Endothelial cell (in vitro differentiated cells): ENCODE data around the gene MAS1. TPM values are rescaled to one million over a fixed set of nuclear protein-coding genes. Genes with fewer than 3 reads are reported as not detected.

ENCODE experiments used
- DNase-seq: peaks from one replicate; pipeline ENCODE4 v3.0.0; 2021; ENCODE audit warnings: low spot score
- H3K27ac Mint-ChIP-seq: one replicate; pipeline ENCODE4 v1.8.0; 2021; ENCODE audit warnings: mixed read lengths, inconsistent platforms; ENCODE audit not compliant: unreplicated experiment
- H3K27me3 Mint-ChIP-seq: one replicate; pipeline ENCODE4 v1.8.0; 2021; ENCODE audit warnings: mild to moderate bottlenecking, moderate library complexity, mixed read lengths, inconsistent platforms; ENCODE audit not compliant: unreplicated experiment
- H3K36me3 Mint-ChIP-seq: one replicate; pipeline ENCODE4 v1.8.0; 2021; ENCODE audit warnings: mild to moderate bottlenecking, low read depth, mixed read lengths, inconsistent platforms; ENCODE audit not compliant: unreplicated experiment
- H3K4me1 Mint-ChIP-seq: one replicate; pipeline ENCODE4 v1.8.0; 2021; ENCODE audit warnings: mild to moderate bottlenecking, mixed read lengths, inconsistent platforms; ENCODE audit not compliant: unreplicated experiment
- H3K4me3 Mint-ChIP-seq: one replicate; pipeline ENCODE4 v1.8.0; 2021; ENCODE audit warnings: mild to moderate bottlenecking, mixed read lengths, inconsistent platforms; ENCODE audit not compliant: unreplicated experiment
- H3K9me3 Mint-ChIP-seq: one replicate; pipeline ENCODE4 v1.8.0; 2021; ENCODE audit warnings: mixed read lengths, inconsistent platforms; ENCODE audit not compliant: unreplicated experiment
- CTCF ChIP-seq: fragments of 200-600 bp; sonication (generic); IDR thresholded peaks from one replicate; pipeline ENCODE4 v1.5.0; 2021; ENCODE audit warnings: antibody characterized with exemption; ENCODE audit not compliant: unreplicated experiment
- total RNA-seq: library from RNA; stranded (reverse); fragmentation: NEBNext Ultra II Directional; extraction: Animal tissue kit (Norgen Biotek cat#: 25700); gene quantifications from one replicate; pipeline ENCODE4 v1.2.1, GENCODE V29; 2021; ENCODE audit not compliant: unreplicated experiment

MAS1 gene
- total RNA-seq, 1 donor from 2014 or later, result not detected

- TF ChIP-seq CTCF, result no peak
- no peaks in the 10 kb centered on the region for H3K4me1 Mint-ChIP-seq
- no peak overlapping the region for H3K27ac Mint-ChIP-seq
- DNase-seq, result no peak
- H3K27me3 Mint-ChIP-seq, result peaks cover 1% of the 10 kb centered on the region
- no peak overlapping the region for H3K4me3 Mint-ChIP-seq
- H3K9me3 Mint-ChIP-seq, result no peaks in the 10 kb centered on the region
- H3K36me3 Mint-ChIP-seq, result no peaks in the 10 kb centered on the region
These were observed 10.9 kb upstream of the MAS1 start for GRCh38 chr6:159879856-159880255.

GRCh38 chr6:159880412-159880975 is 10.3 kb upstream of the MAS1 start:
- H3K27me3 Mint-ChIP-seq, result peaks cover 1% of the 10 kb centered on the region
- H3K36me3 Mint-ChIP-seq, result no peaks in the 10 kb centered on the region
- no peaks in the 10 kb centered on the region for H3K4me1 Mint-ChIP-seq
- no peaks in the 10 kb centered on the region for H3K9me3 Mint-ChIP-seq
- no peak overlapping the region for H3K27ac Mint-ChIP-seq
- no peak overlapping the region for H3K4me3 Mint-ChIP-seq
- TF ChIP-seq CTCF, result no peak
- no peak for DNase-seq

- Mint-ChIP-seq H3K9me3 (no peaks in the 10 kb centered on the region), H3K36me3 (no peaks in the 10 kb centered on the region), H3K27me3 (no peaks in the 10 kb centered on the region), H3K4me3 (no peak overlapping the region), H3K4me1 (no peaks in the 10 kb centered on the region), H3K27ac (no peak overlapping the region)
- no peak for DNase-seq
- no peak for TF ChIP-seq CTCF
These were observed 6.1 kb upstream of the MAS1 start for GRCh38 chr6:159884720-159885119.

- Mint-ChIP-seq H3K27me3 (no peaks in the 10 kb centered on the region), H3K4me3 (no peak overlapping the region), H3K9me3 (no peaks in the 10 kb centered on the region), H3K4me1 (no peaks in the 10 kb centered on the region), H3K36me3 (no peaks in the 10 kb centered on the region), H3K27ac (no peak overlapping the region)
- TF ChIP-seq CTCF, result no peak
- DNase-seq, result no peak
These were observed 4.5 kb upstream of the MAS1 start for GRCh38 chr6:159886270-159886669.

GRCh38 chr6:159887146-159887545 is 3.6 kb upstream of the MAS1 start:
- Mint-ChIP-seq H3K4me3 (no peak overlapping the region), H3K27me3 (no peaks in the 10 kb centered on the region), H3K27ac (no peak overlapping the region), H3K9me3 (no peaks in the 10 kb centered on the region), H3K4me1 (no peaks in the 10 kb centered on the region), H3K36me3 (no peaks in the 10 kb centered on the region)
- DNase-seq, result no peak
- TF ChIP-seq CTCF, result no peak
